GM21423 (cell line): Measurements from ENCODE around the gene RASGRF2.

ENCODE experiments used
- ATAC-seq: cut with Tn5 transposase; IDR thresholded peaks from one replicate; pipeline ENCODE4 v1.9.1; 2021; ENCODE audit warnings: mild to moderate bottlenecking, moderate library complexity; ENCODE audit not compliant: unreplicated experiment

The RASGRF2 gene

DNA sequence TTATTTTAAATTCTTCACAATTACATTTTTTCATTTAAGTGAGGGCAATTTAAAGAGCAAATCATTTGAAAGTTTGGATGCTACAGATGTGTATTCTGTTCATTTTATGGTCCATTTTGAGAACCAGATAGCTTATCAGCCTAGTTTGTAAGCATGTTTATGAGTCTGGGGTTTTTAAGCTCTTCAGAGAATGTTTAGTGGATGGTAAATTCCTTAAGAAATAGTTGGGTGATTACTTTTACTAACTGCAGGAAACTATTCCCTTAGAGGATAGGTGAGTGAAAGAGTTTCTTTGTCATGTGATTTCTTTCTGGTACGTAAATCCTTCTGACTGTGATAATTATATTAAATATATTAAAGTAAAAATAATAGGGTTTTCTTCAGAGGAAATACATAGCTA lies 17.6 kb downstream of the RASGRF2 start:
- no peak for ATAC-seq

DNA sequence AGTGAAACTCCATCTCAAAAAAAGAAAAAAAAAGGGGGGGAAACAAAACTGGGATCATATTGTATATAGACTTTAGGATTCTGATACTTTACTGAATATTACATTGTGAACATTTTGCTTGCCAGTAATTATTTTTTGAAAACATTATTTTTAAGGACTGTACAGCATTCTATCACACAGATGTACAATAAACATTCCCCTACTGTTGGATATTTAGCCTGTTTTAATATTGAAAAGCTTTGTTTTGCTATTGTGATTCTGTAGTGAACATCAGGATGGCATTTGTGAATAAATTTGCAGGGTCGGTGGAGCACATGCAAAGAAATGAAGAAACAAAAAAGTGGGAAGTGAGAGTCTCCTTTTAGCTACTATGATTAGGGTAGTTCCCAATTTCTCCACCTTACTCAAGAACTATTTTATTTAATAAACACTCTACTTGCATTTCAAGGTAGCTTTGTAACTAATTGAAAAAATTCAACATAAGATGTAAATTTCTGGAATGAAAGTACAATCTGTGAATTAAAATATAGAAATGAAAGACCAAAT lies 18.7 kb downstream of the RASGRF2 start:
- no peak for ATAC-seq

DNA sequence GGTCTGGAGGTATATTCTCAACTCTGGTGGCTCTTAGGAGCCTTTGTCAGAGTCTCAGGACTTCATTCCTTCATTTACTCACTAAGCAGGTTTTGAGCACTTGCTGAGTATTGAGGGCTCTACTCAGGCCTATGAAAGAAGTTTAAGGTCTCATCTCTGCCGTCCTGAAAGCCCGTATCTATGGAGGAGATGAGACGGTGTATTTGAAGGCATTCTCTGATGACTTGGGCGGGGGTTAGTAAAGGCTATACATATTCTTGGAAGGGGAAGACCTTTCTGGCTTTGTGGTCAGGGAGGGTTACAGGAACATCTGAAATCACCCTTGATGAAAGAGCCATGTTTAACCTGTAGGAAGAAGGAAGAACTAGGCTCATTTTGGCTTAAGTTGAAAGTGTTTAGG lies 21.9 kb downstream of the RASGRF2 start:
- ATAC-seq = no peak

DNA sequence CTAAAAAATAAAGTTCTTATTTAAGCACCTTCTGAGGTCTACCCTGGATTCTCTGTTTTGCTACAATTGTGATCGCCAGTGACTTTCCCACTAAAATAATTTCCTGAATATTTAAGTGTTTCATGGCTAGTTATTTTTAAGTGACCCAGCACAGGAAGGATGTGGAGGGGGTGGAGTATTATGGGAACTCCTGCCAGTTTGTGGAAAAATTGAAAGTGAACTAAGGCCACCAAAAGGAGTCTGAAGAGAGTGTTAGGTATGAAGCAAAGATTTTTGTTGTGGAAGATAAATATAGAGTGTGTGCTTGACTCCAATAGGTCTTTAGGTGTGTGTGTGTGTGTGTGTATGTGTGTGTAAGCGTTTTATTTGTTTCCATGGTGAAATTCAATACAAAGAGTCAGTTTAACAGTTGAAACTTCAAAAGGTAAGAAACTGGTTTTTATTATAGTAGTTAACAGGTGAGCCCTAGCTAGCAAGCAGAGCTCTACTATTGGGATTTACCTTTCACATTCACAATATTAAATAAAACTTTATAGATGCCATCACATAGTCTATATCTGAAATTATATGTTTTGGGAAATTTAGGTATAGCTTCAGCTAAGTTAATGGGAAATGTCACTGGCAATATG lies 25.6 kb downstream of the RASGRF2 start:
- no peak for ATAC-seq

DNA sequence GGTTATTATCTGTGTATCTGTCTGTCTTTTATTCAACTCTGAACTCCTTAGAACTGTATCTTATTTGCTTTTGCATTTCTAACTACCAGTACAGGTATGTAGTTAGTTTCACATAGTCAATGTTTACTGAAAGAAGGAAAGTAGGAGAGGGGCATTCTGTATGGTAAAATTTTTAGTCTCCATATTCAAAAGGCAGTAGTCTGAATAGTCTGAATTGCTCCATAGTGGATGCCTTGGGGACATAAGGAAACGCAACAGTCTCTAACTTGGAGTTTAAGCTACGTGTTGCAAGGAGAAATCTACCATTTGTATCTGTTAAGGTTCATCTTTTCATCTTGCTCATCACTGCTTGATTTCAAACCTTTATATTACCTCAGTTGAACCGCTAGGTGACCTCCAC lies 26.2 kb downstream of the RASGRF2 start:
- no peak for ATAC-seq

DNA sequence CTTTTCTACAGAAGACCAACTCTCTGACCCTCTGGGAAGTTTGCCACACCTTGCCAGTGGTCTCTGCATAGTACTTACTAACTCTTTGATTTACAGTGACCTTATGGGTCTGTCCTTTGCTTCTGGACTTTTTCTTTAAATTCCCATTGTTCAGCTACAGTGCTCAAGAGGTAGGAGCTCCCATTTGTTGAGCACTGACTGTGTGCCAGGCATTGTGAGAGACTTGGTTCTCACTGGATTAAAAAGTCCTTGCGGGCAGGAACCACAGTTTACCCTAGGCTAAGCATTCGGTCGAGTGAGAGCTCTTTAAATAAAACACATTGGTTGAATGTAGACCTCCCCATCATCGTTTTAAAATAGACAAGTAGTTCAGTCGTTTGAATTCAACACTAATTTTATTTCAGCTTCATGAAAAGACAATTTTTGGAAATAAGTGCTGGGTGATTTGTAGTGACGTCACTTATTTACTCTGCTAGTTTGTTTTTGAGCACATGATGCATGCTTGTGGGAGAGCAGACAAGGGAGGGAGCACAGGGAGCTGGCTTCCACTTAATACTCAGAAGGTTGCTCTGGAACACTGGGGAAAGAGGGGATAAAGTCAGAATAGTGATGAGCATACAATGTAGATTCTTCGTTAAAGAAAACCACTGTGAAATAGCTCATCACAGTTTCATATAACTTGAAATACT lies 27.1 kb downstream of the RASGRF2 start:
- ATAC-seq = no peak

DNA sequence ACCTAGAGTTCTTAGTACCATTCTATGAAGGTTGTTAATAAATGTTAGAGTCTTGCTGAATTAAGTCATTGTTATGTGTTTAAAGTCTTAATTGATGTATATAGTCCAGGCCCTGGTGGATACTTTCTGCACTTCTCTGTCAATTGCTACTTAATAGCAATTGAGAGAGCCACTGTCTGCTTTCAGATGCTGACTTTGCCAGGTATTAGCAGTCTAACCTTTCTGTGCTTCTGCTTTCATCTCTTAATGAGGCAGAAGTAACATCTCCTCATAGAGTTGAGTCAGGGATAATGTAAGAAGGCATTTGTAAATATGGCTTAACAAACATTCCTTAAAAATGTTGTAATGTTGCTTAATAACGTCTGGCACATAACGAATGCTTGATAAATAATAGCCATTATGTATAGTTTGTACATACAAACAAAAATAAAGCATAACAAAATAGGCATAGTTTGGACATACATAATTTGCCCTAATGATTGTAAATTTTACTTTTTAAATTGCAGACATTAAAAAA lies 28.3 kb downstream of the RASGRF2 start:
- ATAC-seq = no peak

DNA sequence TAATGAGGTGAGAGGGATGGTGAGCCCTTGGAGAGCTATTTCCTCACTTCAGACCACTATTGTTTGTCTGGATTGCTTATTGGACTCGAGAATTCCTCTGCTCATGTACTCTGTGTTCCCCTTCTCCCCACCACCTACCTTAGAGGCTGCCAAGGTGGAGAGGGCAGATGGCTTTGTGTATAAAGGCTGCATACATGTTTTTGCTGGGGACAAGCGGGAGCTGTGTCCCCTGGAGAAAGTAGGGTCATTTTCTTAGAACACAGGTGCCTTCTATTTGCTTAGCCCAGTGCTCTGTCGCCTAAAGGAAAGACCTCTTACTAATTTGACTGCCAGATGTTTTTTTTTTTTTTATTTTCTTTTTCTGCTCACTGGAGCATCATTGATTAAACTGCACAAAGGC lies 29.7 kb downstream of the RASGRF2 start:
- no peak for ATAC-seq

DNA sequence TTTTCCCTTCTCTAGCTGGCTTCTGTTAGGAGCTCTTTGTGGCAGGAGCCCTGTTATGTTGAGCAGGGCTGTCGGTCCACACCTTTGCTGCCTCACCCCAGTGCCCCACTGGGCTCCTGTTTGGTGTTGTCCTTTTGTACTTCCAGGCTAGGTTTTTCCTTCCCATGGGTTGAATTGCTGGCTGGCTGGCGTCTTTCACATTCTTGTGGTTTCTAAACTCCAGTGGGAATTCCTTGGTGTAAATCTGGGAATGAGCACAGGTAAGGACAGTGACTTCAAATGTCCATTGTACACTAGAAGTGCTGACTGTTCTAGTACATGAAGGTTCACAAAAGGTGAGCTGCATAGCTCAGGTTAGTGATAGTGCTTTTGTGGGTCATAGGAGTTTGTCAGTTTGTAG lies 30.4 kb downstream of the RASGRF2 start:
- ATAC-seq = no peak

DNA sequence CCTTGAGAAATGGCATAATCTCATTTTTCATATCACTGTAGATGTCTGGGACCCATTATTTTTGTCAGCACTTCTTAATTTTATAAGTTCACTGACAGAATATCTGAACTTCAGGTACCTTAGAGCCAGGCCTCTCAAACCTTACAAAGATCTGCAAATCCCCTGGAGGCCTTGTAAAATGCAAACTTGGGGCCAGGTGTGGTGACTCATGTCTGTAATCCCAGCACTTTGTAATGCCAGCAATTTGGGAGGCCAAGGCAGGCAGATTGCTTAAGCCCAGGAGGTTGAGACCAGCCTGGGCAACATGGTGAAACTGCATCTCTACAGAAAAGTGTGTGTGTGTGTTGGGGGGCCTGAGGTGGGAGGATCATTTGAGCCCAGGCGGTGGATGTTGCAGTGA lies 30.8 kb downstream of the RASGRF2 start:
- ATAC-seq = no peak

DNA sequence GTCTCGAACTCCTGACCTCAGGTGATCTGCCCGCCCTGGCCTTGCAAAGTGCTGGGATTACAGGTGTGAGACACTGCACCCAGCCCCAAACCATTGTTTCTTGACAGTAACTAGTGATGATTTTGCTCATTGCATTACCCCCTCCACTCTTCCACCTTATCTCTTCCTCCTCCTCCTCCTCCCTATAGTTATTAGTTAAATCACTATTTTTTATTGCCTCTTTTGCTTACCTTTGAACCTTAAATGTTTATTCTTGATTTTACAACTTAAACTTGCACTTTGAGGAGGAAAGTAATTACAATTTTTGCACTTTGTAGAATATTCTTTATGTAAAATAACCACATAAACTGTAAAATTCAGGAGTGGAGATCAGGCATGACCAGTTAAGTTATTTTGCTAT lies 35.7 kb downstream of the RASGRF2 start:
- ATAC-seq = no peak

DNA sequence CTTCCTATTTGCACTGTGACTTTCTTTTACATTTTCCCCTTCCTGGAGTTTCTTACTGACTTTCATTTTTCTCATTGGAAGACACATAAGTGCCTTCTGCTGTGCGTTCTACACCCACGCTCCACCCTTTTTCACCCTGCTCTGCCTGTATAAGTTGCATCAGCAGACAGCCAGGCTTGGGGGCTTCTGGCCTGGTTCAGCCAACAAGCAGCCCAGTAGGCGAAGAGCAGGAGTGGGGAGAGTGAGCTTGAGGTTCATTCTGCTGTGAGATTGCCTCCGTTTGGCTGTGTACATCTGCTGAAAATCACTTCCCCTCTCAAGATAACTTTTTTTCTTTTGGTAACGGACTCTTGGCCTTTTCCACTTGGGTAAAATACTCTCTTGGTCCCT lies 38.4 kb downstream of the RASGRF2 start:
- ATAC-seq = no peak

DNA sequence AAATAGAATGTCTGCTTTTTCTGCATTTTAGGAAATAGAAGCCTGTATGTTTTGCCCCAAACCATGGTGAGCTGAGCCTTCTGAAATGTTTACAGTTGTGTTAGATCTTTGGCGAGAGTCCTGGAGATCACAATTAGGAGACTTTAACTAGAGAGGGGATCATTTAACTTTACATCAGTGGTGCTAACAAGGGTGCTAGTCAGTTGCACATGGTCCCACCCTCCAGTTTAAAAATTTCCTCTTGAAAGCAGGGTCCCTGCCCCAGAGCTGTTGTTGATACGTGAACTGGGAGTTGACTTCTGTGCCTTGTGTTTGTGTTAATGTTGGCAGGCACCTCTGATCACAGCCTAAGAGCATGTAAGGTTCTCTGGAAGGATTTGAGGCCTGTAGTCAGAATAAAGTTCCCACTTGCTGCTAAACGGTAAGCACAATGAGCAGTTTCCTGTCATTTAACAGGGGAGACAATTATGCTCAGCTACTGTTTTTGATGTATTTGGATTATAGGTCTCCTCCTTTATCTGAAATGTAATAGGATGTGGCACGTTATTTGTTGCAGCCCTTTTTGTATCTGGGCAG lies 43.7 kb downstream of the RASGRF2 start:
- ATAC-seq = no peak

DNA sequence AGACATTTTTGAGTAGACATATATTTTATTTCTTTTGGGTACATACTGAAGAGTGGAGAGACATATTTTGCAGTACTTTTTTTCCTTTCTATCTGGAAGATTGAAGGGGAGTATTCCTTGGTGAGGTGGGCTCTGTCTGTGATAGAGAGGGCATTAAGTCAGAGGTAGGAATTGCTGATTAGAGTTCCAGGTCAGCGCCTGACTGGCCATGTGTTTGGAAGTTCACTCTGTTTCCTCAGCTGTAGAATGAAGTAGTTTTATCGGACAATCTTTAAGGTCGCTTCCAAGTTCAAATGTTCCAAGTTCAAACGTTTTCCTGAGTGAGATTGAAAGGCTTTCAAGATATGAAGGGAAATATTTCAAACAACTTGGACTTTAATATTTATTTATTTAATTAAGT lies 45.5 kb downstream of the RASGRF2 start:
- ATAC-seq = no peak

DNA sequence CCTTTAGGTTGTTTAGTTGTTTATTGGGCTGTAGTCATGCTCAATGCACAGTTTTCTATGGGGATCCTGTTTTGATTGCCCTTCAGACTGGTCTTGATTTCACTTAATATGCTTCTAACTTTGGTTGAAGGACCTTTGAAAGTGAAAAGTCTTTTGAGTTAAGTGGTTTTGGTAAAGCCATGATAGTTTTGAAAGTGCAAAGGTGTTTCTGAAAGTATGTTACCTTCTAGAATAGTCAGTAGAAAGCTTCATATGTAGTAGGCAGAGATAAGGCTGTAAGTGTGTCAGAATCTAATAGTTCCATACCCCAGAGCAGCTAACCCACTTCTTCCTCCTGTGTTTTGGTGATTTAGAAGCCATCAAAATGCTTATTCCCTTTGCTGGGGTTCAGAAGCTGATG lies 46.1 kb downstream of the RASGRF2 start:
- ATAC-seq = no peak

DNA sequence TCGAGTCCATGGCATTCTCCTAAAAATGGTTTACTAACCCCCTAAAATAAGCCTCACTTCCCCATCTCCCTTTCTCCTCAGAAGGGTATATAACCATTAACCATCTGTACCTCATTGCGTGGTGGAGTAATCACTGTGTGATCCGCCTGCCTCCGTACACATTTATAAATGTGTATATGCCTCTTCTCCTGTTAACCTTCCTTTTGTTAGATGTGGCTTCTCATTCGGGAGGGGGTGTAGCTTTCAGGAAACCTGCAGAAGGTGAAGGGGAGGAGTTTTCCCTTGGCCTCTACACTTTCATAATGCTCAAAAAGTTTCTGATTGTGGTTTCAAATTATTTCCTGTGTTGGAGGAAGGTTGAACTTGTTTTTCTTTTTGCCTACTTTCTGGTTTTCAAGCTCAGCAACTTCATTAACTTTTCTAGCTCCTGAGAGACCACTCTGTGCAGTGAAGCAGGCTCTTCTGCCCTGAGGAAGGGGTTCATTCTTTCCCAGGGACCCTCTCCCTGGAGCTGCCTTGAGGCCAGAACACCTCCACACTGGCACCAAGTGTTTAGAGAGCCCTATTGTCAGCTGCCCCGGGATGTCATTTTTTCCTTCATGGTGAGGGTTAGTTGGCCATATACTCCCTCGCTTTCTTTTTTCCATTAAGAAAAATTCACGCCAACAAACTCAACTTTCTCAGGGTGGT lies 46.9 kb downstream of the RASGRF2 start:
- ATAC-seq = no peak

DNA sequence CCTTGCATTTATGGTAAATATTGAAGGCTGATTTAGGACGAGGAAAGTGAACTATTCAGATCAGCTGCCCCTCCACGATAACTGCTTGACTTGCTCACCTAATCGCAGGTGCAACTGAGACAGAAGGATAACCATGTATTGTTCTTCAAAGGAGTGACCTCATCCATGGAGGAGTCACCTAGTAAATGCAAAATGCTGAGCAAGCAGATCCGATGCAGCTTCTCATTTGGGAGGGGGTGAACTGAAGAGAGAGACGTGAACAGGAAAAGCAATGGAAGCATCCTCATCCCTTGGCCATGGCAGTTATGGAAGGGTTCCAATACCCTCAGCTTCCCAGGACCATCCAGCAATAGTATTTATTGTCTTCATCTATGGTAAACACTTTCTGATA lies 47.5 kb downstream of the RASGRF2 start:
- no peak for ATAC-seq

DNA sequence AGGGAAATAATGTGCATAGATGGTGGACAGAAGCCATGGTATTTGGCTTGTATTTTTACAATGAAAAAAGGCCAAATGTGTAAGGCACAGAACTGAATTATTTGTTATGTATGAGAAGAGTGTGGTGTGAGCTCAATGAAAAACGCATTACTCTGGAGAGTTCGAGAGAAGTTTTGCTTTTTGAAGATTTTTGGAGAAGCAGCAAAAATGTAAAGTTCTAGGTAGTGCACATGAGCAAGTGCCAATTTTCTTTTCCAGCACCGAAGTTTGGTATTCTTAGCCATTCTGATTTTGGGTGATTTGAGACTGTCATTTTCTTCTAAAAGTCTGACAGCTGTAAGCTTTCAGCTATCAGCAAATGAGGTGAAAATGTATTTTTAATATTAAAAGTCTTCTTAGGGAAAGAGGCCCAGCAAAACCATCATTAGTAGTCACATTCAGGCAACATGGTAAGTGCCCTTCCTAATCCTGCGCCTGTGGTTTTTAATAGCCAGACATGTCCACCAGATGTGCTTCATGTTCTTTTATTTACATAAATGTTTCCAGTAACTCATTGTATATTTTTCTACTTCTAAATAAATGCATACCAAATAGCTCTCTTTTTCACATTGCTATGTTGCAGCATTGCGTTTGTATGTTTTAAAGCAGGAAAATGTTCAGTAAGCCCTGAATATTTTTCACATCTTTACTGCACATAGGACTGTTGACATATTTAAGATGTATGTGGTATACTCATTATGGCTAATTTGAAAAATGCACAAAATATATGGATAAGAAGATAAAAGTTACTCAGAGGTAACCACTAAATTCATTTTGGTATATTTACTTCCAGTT lies 50.4 kb downstream of the RASGRF2 start:
- ATAC-seq = no peak

DNA sequence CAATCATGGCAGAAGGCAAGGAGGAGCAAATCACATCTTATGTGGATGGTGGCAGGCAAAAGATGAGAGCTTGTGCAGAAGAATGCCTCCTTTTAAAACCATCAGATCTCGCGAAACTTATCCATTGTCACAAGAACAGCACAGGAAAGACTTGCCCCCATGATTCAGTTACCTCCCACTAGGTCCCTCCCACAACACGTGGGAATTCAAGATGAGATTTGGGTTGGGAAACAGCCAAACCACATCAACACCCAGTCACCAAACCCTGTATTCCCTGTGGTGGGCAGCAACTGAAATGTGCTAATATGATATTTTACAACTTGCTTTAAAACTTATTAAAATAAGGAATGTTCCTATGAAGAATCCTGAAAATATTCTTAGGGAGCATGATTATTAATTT lies 54.2 kb downstream of the RASGRF2 start:
- no peak for ATAC-seq

DNA sequence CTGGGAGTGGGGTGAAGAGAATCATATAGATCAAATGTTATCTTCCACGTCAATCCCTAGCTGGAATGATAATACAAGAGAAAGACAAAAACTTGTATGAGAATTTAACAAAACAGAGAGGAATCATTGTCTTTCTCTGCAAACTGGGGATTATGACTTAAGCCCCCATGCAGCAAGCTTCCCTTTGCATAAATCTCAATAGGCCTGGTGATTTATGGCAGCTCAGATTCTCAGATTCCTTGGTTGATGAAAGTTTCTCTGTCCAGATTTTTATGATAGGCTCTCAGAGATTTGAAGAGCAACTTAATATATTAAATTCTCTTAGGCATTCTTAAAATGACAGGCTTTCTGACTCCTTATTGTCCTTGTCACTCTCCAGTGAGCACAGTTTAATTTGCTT lies 56.0 kb downstream of the RASGRF2 start:
- ATAC-seq = no peak

DNA sequence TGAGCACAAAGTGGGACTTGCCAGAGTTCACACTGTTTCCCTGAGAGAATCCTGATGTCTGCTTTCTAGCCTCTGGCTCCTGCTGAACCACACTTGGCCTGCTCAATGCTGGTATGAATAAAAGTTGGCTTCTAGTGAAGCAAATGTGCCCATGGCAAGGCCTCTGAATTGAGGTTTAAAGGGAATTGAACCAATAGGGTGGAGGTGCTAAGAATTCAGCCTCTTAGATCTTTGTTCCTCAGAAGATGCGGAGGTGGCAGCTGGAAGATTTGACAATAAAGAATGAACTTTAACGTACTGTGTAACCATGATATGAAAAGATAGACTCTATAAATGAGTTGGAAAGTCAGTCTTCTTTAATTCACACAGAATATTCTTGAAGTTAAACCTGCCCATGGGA lies 57.2 kb downstream of the RASGRF2 start:
- no peak for ATAC-seq
